Measurements from ENCODE around the gene PTPRF. TPM values are rescaled to one million over a fixed set of nuclear protein-coding genes. Genes with fewer than 3 reads are reported as not detected.
A peak's percentile ranks its signal among the peaks of the same experiment; 100 is the strongest.

Gene PTPRF
- polyA plus RNA-seq, 3 donors: not detected

DNA sequence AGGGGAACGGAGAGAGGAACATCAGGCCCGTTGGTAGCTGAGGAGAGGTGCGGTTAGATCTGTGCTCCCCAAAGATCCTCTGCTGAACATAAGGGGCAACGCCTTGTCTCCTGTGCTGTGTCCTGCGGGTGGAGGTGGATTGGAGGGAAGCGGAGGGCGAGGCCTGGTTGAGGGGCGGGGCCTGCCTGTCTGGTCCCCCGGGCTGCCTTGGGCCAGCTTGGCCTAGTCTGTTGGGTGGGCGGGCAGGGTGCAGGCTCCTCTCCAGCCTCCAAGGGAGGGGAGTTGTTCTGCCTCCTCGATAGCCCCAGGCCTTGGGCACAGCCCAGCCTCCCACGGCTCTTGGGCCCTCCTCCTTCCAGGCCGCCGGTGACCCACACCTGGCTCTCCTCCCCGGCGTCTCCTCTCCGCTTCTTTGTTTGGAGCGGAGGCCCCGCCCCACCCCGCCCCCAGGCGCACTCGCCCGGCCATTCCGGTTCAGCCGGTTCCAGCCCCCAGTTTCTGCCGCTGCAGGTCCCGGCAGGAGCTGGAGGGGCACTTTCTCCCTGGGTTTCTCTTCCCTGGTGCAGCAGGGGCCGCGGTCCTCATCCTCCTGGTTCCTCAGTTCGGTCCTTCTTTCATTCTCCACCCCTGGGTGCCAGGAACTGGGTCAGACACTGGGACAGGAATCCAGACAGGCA, 19.4 kb downstream of the PTPRF start:
- Mint-ChIP-seq H3K36me3 (no peaks in the 10 kb centered on the region), H3K27me3 (ENCODE audit: low read depth in 3 of 3) (peaks cover 7 to 15% (median 8%) of the 10 kb centered on the region in 3 donors), H3K27ac (peak overlapping the region in 1 of 7 donors; percentile 46), H3K9me3 (no peaks in the 10 kb centered on the region), H3K4me1 (peaks cover 16% of the 10 kb centered on the region), H3K4me3 (peak overlapping the region; percentile 68 to 84)
- Histone ChIP-seq H3K4me2 (replicated peaks; ENCODE audit: extremely low read depth, low read length, poor library complexity, severe bottlenecking) (peak overlapping the region; percentile 73), H2AFZ (ENCODE audit: insufficient read depth, low read depth, low read length, poor library complexity, severe bottlenecking) (peak overlapping the region; percentile 77), H3K36me3 (replicated peaks in 1 of 2; ENCODE audit: control insufficient read depth in 1 of 2, insufficient read depth in 2 of 2, low read length in 2 of 2) (no peaks in the 10 kb centered on the region), H4K20me1 (ENCODE audit: insufficient read depth, low read length) (no peaks in the 10 kb centered on the region), H3K79me2 (ENCODE audit: insufficient read depth, low read length) (no peaks in the 10 kb centered on the region), H3K9ac (ENCODE audit: insufficient read depth, low read length, poor library complexity, severe bottlenecking) (peak overlapping the region; percentile 27), H3K27me3 (ENCODE audit: control insufficient read depth in 2 of 2, insufficient read depth in 2 of 2, low read length in 2 of 2) (no peaks in the 10 kb centered on the region), H3K4me1 (ENCODE audit: control insufficient read depth in 1 of 2, insufficient read depth in 2 of 2, low read length in 2 of 2) (peaks cover 5 to 6% of the 10 kb centered on the region in 2 donors), H3K9me3 (replicated peaks in 1 of 2; ENCODE audit: control insufficient read depth in 1 of 2, insufficient read depth in 1 of 2, low read length in 2 of 2) (no peaks in the 10 kb centered on the region), H3K27ac (ENCODE audit: low read depth in 1 of 2, low read length in 2 of 2) (no peak overlapping the region), H3K4me3 (replicated peaks in 1 of 3; ENCODE audit: low read depth in 2 of 3, low read length in 3 of 3) (peak overlapping the region; percentile 11 to 63 (median 24))
- intact Hi-C loops (cut with micrococcal nuclease): no loop called here
- TF ChIP-seq, protein P1, sequence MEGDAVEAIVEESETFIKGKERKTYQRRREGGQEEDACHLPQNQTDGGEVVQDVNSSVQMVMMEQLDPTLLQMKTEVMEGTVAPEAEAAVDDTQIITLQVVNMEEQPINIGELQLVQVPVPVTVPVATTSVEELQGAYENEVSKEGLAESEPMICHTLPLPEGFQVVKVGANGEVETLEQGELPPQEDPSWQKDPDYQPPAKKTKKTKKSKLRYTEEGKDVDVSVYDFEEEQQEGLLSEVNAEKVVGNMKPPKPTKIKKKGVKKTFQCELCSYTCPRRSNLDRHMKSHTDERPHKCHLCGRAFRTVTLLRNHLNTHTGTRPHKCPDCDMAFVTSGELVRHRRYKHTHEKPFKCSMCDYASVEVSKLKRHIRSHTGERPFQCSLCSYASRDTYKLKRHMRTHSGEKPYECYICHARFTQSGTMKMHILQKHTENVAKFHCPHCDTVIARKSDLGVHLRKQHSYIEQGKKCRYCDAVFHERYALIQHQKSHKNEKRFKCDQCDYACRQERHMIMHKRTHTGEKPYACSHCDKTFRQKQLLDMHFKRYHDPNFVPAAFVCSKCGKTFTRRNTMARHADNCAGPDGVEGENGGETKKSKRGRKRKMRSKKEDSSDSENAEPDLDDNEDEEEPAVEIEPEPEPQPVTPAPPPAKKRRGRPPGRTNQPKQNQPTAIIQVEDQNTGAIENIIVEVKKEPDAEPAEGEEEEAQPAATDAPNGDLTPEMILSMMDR (IDR thresholded peaks at IDR 0.05): no peak
- no peak for DNase-seq
- 9% methylated on average over 21 of the region's 30 CpGs for WGBS (ENCODE audit: insufficient coverage)

DNA sequence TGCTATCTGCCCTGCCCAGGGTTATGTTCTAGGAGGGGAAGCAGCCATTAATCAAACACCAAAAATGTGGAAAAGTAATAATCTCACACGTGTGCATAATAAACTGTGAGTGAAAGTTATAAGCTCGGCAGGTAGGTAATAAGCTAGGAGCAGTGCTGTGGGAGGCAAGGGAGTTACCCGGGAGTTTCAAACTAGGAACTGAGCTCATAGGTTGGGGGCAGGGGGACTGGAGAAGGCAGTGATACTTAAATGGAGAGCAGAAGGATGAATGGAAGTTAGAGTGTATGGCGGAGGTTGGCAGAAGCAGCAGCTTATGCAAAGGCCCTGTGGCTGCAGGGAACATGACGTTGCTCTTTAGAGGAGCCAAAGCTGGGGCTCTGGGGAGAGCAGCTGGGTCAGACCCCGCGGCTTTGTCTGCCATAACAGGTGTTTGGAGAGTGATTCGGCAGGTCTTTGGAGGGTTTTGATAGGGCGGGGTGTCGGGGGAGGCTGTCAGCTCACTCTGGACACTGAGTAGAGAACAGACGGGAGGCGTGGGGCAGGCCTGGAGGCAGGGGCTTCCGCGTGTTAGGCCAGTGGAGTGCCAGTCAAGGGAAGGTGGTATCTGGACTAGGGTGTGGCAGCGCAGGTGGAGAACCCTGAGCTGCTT, 20.0 kb downstream of the PTPRF start:
- Mint-ChIP-seq H3K4me1 (peaks cover 16% of the 10 kb centered on the region), H3K4me3 (peak overlapping the region; percentile 68 to 84), H3K27me3 (ENCODE audit: low read depth in 3 of 3) (peaks cover 7 to 15% (median 8%) of the 10 kb centered on the region in 3 donors), H3K9me3 (no peaks in the 10 kb centered on the region), H3K27ac (peak overlapping the region in 2 of 7 donors; percentile 46 to 66), H3K36me3 (no peaks in the 10 kb centered on the region)
- peaks cover 5 to 6% of the 10 kb centered on the region in 2 donors for H3K4me1 ChIP-seq (ENCODE audit: control insufficient read depth in 1 of 2, insufficient read depth in 2 of 2, low read length in 2 of 2)
- 85% methylated on average over 15 of the region's 15 CpGs for whole genome bisulfite sequencing (ENCODE audit: insufficient coverage)
- H3K27me3 ChIP-seq (ENCODE audit: control insufficient read depth in 2 of 2, insufficient read depth in 2 of 2, low read length in 2 of 2): no peaks in the 10 kb centered on the region
- peak overlapping the region; percentile 77 for H2AFZ ChIP-seq (ENCODE audit: insufficient read depth, low read depth, low read length, poor library complexity, severe bottlenecking)
- no peaks in the 10 kb centered on the region for H4K20me1 ChIP-seq (ENCODE audit: insufficient read depth, low read length)
- H3K4me2 ChIP-seq (replicated peaks; ENCODE audit: extremely low read depth, low read length, poor library complexity, severe bottlenecking): peak overlapping the region; percentile 73
- no peaks in the 10 kb centered on the region for H3K79me2 ChIP-seq (ENCODE audit: insufficient read depth, low read length)
- TF ChIP-seq, protein P1 (IDR thresholded peaks at IDR 0.05): no peak
- intact Hi-C loops (cut with micrococcal nuclease): no loop called here
- H3K4me3 ChIP-seq (replicated peaks in 1 of 3; ENCODE audit: low read depth in 2 of 3, low read length in 3 of 3): peak overlapping the region; percentile 11 to 63 (median 24)
- no peaks in the 10 kb centered on the region for H3K9me3 ChIP-seq (replicated peaks in 1 of 2; ENCODE audit: control insufficient read depth in 1 of 2, insufficient read depth in 1 of 2, low read length in 2 of 2)
- H3K9ac ChIP-seq (ENCODE audit: insufficient read depth, low read length, poor library complexity, severe bottlenecking): peak overlapping the region; percentile 27
- no peak for DNase-seq
- H3K36me3 ChIP-seq (replicated peaks in 1 of 2; ENCODE audit: control insufficient read depth in 1 of 2, insufficient read depth in 2 of 2, low read length in 2 of 2): no peaks in the 10 kb centered on the region
- H3K27ac ChIP-seq (ENCODE audit: low read depth in 1 of 2, low read length in 2 of 2): no peak overlapping the region
